ENCODE data around the gene PTPN6. TPM values are rescaled to one million over a fixed set of nuclear protein-coding genes. Genes with fewer than 3 reads are reported as not detected.
A peak's percentile ranks its signal among the peaks of the same experiment; 100 is the strongest.

PTPN6 gene
- total RNA-seq, 2 donors from 2014 or later = 18.7 to 31.4 TPM

DNA sequence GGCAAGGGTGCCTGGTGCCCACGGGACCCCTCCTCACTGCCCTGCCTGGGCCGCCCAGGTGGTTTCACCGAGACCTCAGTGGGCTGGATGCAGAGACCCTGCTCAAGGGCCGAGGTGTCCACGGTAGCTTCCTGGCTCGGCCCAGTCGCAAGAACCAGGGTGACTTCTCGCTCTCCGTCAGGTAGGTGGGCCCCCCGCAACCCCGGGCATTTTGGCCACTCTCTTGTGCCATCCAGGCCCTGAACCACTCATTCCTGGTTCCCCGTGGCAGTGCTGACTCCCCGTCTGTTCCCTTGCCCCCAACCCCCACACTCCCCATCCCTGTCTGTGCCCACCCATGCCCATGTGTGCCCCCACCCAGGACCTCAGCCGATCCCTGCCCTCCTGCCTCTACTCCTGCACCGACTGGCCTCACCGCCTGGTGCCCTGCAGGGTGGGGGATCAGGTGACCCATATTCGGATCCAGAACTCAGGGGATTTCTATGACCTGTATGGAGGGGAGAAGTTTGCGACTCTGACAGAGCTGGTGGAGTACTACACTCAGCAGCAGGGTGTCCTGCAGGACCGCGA lies 480 bp downstream of the PTPN6 start:
- intact Hi-C loops (cut with DNase I) = loop anchor here in 1 of 2 donors (10.0 kb wide), 1 partner anchor 163 kb away; no protein-coding TSS in a partner anchor
- peak; percentile 66 for DNase-seq (ENCODE audit: low spot score)

GRCh38 chr12:6952121-6952862 lies 1.1 kb downstream of the PTPN6 start:
- DNase-seq (ENCODE audit: low spot score) = peak; percentile 75
- intact Hi-C loops (cut with DNase I) = loop anchor here in 1 of 2 donors (10.0 kb wide), 1 partner anchor 163 kb away; no protein-coding TSS in a partner anchor

- intact Hi-C loops (cut with DNase I) = loop anchor here in 1 of 2 donors (10.0 kb wide), 1 partner anchor 162 kb away; no protein-coding TSS in a partner anchor
- DNase-seq (ENCODE audit: low spot score) = peak; percentile 66
Measured at GRCh38 chr12:6952863-6953441, 1.8 kb downstream of the PTPN6 start.

DNA sequence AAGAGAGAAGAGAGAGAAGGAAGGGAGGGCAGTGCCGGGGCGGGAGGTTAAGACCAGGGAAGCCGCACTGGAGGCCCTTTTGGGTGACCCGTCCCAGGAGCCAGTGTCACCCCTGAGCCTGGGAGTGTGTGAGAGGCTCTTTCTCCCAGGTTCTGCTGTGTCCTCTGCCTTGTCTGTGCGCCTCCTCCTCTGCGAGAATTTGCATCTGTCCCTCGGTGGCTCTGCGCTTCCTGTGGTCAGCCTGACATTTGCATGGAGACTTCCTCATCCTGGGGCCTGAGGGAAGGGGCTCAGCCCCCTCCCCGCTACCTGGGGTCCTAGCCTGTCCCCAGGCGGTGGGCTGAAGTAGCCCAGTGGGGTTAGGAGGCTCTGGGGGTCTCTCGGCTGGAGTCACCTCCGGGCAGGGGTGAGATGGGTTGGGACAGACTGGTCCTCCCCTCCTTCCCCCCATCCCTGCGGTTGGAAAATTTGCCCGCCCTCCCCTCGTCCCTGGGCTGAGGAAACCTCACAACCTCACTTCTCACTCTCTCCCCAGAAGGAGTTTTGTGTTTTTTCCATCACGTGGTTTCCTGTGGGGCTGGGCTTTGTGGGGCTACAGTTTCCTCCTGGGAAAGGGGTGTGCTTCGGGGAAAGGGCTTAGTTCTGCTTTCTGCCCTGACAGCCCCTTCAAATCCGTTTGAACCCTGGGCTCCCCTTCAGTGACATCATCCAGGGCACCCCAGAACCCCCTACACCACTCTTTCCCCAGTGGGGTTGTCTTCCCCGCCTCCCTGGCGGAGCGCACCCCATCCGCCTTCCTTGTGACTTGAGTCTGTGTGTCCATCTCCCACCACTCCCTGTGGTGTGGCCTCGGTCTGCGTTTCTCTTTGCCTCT lies 2.5 kb downstream of the PTPN6 start:
- intact Hi-C loops (cut with DNase I) = loop anchor here in 1 of 2 donors (10.0 kb wide), 1 partner anchor 161 kb away; no protein-coding TSS in a partner anchor
- DNase-seq (ENCODE audit: low spot score) = peak; percentile 90

GRCh38 chr12:6954316-6955107 lies 3.4 kb downstream of the PTPN6 start:
- no peak for DNase-seq (ENCODE audit: low spot score)

GRCh38 chr12:6955108-6956020 lies 4.2 kb downstream of the PTPN6 start:
- DNase-seq (ENCODE audit: low spot score) = no peak

More at GRCh38 chr12:6954316-6955107, 3.4 kb downstream of the PTPN6 start:
- intact Hi-C loops (cut with DNase I) = loop anchor here in 1 of 2 donors (10.0 kb wide), 1 partner anchor 160 kb away; no protein-coding TSS in a partner anchor

GRCh38 chr12:6956021-6956727 lies 5.0 kb downstream of the PTPN6 start:
- intact Hi-C loops (cut with DNase I) = loop anchor here in 1 of 2 donors (10.0 kb wide), 1 partner anchor 159 kb away; no protein-coding TSS in a partner anchor
- DNase-seq (ENCODE audit: low spot score) = peak; percentile 85

More at GRCh38 chr12:6955108-6956020, 4.2 kb downstream of the PTPN6 start:
- intact Hi-C loops (cut with DNase I) = loop anchor here in 1 of 2 donors (10.0 kb wide), 1 partner anchor 159 kb away; no protein-coding TSS in a partner anchor

DNA sequence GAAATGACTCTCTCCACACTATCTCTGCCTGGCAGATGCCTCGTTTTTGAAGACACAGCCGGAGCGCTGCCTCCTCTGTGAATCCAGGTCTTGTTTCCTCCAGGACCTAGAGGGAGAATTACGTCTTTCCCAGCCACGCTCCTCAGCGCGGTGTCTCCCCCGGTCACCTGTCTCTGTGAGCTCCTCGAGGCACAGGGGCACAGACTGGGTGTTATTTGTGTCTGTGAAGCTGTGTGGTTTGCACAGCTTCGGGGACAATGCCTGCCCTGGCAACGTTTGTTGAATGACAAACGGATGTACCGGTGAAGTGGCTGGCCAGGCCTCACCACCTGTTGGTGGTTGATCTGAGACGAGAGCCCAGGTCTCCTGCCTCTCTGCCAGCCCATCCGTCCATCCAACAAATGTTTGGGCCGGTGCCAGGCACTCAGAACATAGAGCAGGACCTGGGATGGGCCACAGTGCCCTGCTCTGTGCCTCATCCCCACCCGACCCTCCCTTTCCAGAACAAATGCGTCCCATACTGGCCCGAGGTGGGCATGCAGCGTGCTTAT lies 6.1 kb downstream of the PTPN6 start:
- DNase-seq (ENCODE audit: low spot score) = no peak
- intact Hi-C loops (cut with DNase I) = loop anchor here in 1 of 2 donors (10.0 kb wide), 1 partner anchor 158 kb away; no protein-coding TSS in a partner anchor

- intact Hi-C loops (cut with DNase I) = loop anchor here in 1 of 2 donors (10.0 kb wide), 1 partner anchor 157 kb away; no protein-coding TSS in a partner anchor
- no peak for DNase-seq (ENCODE audit: low spot score)
Measured at GRCh38 chr12:6957741-6958608, 6.8 kb downstream of the PTPN6 start.

DNA sequence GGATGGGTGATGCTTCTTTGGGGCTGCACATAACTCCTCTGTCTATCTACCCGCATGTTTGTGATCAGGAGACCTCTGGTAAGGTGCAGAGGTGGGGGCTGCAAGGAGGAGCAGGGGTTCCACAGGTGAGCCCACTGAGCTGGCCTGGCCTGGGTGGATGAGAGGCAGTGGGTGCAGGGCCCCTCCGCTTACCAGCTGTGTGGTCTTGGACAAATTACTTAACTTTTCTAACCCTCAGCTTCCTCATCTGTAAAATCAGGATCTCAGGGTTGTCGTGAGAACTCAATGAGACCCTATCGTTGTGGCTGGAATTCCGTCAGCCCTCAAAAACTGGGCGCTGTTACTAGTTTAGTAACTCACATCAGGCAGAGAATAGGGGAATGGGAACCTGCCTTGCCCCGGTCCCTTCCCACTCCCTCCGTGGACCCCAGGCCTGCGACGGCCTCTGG lies 7.5 kb downstream of the PTPN6 start:
- DNase-seq (ENCODE audit: low spot score) = no peak
- intact Hi-C loops (cut with DNase I) = loop anchor here in 1 of 2 donors (10.0 kb wide), 1 partner anchor 156 kb away; no protein-coding TSS in a partner anchor

DNA sequence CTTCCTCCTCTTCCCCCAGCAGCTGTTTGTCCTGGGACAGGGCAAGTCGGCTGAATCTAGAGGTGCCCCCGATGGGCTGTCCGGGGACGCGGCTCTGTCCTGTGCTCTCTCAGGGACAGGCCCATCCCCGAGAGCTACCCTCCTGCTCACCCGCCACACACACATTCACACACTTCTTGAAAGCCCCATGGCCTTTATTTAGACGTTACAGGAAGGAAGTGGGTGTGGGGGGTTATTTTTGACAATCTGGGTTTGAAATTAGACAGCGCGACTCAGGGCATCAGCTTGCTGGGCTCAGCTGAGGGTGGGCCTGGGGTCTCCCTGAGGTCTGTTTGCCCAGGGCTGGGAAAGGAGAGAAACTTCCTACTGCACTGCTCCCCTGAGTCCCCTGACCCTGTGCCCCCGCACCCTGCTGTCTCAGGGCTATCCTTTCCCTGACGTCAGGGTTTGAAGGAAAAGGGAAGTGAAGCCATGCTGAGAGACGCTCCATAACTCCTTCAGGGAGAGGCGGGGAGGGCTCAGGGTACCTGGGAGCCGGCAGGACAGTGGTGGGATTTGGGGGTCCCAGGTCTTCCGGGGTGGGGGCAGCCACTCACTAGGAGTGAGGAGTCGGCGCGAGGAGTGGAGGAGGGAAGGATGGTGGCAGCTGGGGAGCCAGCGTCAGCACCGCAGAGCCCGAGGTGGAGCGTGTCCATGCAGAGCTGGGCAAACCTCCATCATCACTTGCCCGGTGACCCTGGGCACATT lies 8.1 kb downstream of the PTPN6 start:
- intact Hi-C loops (cut with DNase I) = loop anchor here in 1 of 2 donors (10.0 kb wide), 1 partner anchor 156 kb away; no protein-coding TSS in a partner anchor
- peak; percentile 82 for DNase-seq (ENCODE audit: low spot score)

DNA sequence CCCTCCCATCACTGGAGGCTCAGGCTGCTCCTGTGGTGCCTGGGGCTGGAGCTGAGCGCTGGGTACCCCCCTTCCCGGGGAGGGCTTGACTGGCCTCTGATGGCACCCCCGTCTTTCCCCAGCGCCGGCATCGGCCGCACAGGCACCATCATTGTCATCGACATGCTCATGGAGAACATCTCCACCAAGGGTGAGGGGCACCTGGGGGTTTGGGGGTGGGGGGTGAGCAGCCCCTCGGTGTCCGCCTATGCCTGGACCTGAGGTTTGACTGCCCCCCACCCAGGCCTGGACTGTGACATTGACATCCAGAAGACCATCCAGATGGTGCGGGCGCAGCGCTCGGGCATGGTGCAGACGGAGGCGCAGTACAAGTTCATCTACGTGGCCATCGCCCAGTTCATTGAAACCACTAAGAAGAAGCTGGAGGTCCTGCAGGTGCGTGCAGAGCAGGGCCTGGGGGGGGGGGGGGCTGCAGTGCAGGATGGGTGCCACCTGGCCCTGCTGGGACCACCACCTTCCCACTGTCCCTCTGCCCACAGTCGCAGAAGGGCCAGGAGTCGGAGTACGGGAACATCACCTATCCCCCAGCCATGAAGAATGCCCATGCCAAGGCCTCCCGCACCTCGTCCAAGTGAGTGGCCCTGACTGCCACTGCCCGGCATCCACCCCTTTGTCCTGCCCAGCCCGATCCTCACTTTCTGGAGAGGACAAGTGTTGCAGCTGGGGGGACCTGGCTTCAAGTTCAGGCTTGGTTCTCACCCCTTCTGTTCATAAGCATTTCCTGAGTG lies 8.8 kb downstream of the PTPN6 start:
- intact Hi-C loops (cut with DNase I) = loop anchor here (10.0 kb wide), 3 partner anchors 125 to 155 kb away; partner anchors contain the start of gene C1R (in 1 of the 2)
- peak; percentile 77 for DNase-seq (ENCODE audit: low spot score)

DNA sequence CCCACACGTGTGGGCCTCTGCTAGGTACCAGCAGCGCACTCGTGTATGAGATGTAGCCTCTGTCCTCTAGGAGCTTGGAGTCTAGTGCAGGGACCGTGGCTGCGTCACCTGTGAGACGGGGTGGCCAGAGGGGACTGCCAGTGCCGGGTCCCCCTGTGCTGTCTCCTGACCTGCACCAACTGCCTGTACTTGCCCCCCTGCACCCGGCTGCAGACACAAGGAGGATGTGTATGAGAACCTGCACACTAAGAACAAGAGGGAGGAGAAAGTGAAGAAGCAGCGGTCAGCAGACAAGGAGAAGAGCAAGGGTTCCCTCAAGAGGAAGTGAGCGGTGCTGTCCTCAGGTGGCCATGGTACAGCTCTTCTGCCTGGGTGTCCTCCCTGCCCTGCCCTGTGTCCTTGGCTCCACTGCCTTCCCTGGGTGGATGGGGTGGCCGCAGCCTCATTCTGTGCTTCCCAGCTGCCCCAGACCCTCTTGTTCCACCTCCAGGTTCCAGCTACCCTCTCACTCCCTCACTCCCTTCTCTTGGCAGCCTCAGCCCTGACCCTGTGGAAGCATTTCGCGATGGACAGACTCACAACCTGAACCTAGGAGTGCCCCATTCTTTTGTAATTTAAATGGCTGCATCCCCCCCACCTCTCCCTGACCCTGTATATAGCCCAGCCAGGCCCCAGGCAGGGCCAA lies 9.6 kb downstream of the PTPN6 start:
- intact Hi-C loops (cut with DNase I) = loop anchor here (10.0 kb wide), 2 partner anchors 124 to 134 kb away; partner anchors contain the start of gene C1R (in 1 of the 2)
- DNase-seq (ENCODE audit: low spot score) = peak; percentile 78
